ENCODE measurements around the gene SLC24A5. TPM values are rescaled to one million over a fixed set of nuclear protein-coding genes. Genes with fewer than 3 reads are reported as not detected.
A peak's percentile ranks its signal among the peaks of the same experiment; 100 is the strongest.

Gene SLC24A5
- total RNA-seq, 5 donors from 2014 or later (not counting 1 experiment from before 2014, with no cell fraction given), result not detected

- CTCF ChIA-PET, result no interaction called here
- no peak for ATAC-seq (replicated peaks in 1 of 4)
- Histone ChIP-seq H3K4me3 (ENCODE audit: control insufficient read depth in 1 of 2, extremely low read depth in 1 of 2, low read length in 1 of 2) (no peak overlapping the region), H3K36me3 (ENCODE audit: control insufficient read depth in 2 of 2, extremely low read depth in 1 of 2, insufficient read depth in 1 of 2, low read length in 1 of 2) (no peaks in the 10 kb centered on the region), H3K27ac (ENCODE audit: low read length) (no peak overlapping the region), H3K27me3 (replicated peaks in 1 of 2; ENCODE audit: control insufficient read depth in 2 of 2, extremely low read depth in 1 of 2, insufficient read depth in 2 of 2, low read length in 1 of 2) (peaks cover under 1 to 2% of the 10 kb centered on the region in 2 experiments), H3K9me3 (no peaks in the 10 kb centered on the region), H3K4me1 (ENCODE audit: control insufficient read depth in 1 of 2, extremely low read depth in 1 of 2, insufficient read depth in 2 of 2, low read length in 2 of 2) (no peaks in the 10 kb centered on the region)
- no peaks in the 10 kb centered on the region for H3K36me3 Mint-ChIP-seq
- no CpG with 5 or more reads among the region's 3 CpGs for WGBS (ENCODE audit: insufficient coverage)
- H3K4me1 Mint-ChIP-seq, result peaks cover 0 to 3% (median under 1%) of the 10 kb centered on the region in 3 donors
- peaks cover 23 to 38% of the 10 kb centered on the region in 2 donors for H3K27me3 Mint-ChIP-seq
- H3K9me3 Mint-ChIP-seq, result peaks cover 5 to 7% (median 5%) of the 10 kb centered on the region in 3 donors
- POLR2A ChIA-PET, result no interaction called here
- DNase-seq, result no peak
- H3K27ac Mint-ChIP-seq, result no peak overlapping the region
- H3K4me3 Mint-ChIP-seq, result no peak overlapping the region
These were observed 65.5 kb downstream of the SLC24A5 start for GRCh38 chr15:48186271-48186670.

GRCh38 chr15:48190932-48191573 is 70.3 kb downstream of the SLC24A5 start:
- no peak overlapping the region for H3K4me3 Mint-ChIP-seq
- ATAC-seq (replicated peaks in 1 of 4), result no peak
- ChIA-PET CTCF (no interaction called here), POLR2A (no interaction called here)
- peaks cover 0 to 6% (median 4%) of the 10 kb centered on the region in 3 donors for H3K4me1 Mint-ChIP-seq
- Histone ChIP-seq H3K36me3 (ENCODE audit: control insufficient read depth in 2 of 2, extremely low read depth in 1 of 2, insufficient read depth in 1 of 2, low read length in 1 of 2) (no peaks in the 10 kb centered on the region), H3K4me3 (ENCODE audit: control insufficient read depth in 1 of 2, extremely low read depth in 1 of 2, low read length in 1 of 2) (no peak overlapping the region), H3K9me3 (no peaks in the 10 kb centered on the region), H3K27ac (ENCODE audit: low read length) (no peak overlapping the region), H3K4me1 (ENCODE audit: control insufficient read depth in 1 of 2, extremely low read depth in 1 of 2, insufficient read depth in 2 of 2, low read length in 2 of 2) (no peaks in the 10 kb centered on the region), H3K27me3 (replicated peaks in 1 of 2; ENCODE audit: control insufficient read depth in 2 of 2, extremely low read depth in 1 of 2, insufficient read depth in 2 of 2, low read length in 1 of 2) (peaks cover 5 to 8% of the 10 kb centered on the region in 2 experiments)
- whole genome bisulfite sequencing (ENCODE audit: insufficient coverage), result 3% methylated on average over 3 of the region's 15 CpGs
- H3K27ac Mint-ChIP-seq, result no peak overlapping the region
- H3K9me3 Mint-ChIP-seq, result peaks cover 7 to 8% (median 7%) of the 10 kb centered on the region in 3 donors
- H3K27me3 Mint-ChIP-seq, result peaks cover 32 to 37% of the 10 kb centered on the region in 2 donors
- H3K36me3 Mint-ChIP-seq, result no peaks in the 10 kb centered on the region
- peak in 18 of 35 experiments; percentile 2 to 39 (median 16) for DNase-seq

GRCh38 chr15:48191574-48192225 is 70.9 kb downstream of the SLC24A5 start, which contains the start of gene CTXN2:
CTXN2 (plus strand) TSS chr15:48191665; CDS start chr15:48201301, 9,636 bp downstream.
- Mint-ChIP-seq H3K9me3 (peaks cover 7 to 8% (median 7%) of the 10 kb centered on the region in 3 donors), H3K27ac (no peak within 1 kb of the TSS), H3K36me3 (no peaks in the 10 kb centered on the region), H3K4me1 (peaks cover 0 to 6% (median 4%) of the 10 kb centered on the region in 3 donors), H3K4me3 (no peak within 1 kb of the TSS), H3K27me3 (peaks cover 31 to 40% of the 10 kb centered on the region in 2 donors)
- peaks cover 5 to 8% of the 10 kb centered on the region in 2 experiments for H3K27me3 ChIP-seq (replicated peaks in 1 of 2; ENCODE audit: control insufficient read depth in 2 of 2, extremely low read depth in 1 of 2, insufficient read depth in 2 of 2, low read length in 1 of 2)
- WGBS (ENCODE audit: insufficient coverage), result 20% methylated on average over 28 of the region's 31 CpGs
- DNase-seq (no peak), ATAC-seq (replicated peaks in 1 of 4) (no peak)
- POLR2A ChIA-PET, result no interaction called here
- no peaks in the 10 kb centered on the region for H3K4me1 ChIP-seq (ENCODE audit: control insufficient read depth in 1 of 2, extremely low read depth in 1 of 2, insufficient read depth in 2 of 2, low read length in 2 of 2)
- H3K27ac ChIP-seq (ENCODE audit: low read length), result no peak within 1 kb of the TSS
- H3K4me3 ChIP-seq (ENCODE audit: control insufficient read depth in 1 of 2, extremely low read depth in 1 of 2, low read length in 1 of 2), result no peak within 1 kb of the TSS
- CTCF ChIA-PET, result no interaction called here
- no peaks in the 10 kb centered on the region for H3K9me3 ChIP-seq
- H3K36me3 ChIP-seq (ENCODE audit: control insufficient read depth in 2 of 2, extremely low read depth in 1 of 2, insufficient read depth in 1 of 2, low read length in 1 of 2), result no peaks in the 10 kb centered on the region

Other genes starting within 250 kb of the SLC24A5 start
- 10 to 100 TPM; 11.8 to 24.8 (median 15.3) TPM for gene MYEF2, start 57.3 kb downstream of the SLC24A5 start, total RNA-seq
- gene CTXN2, start 70.7 kb downstream of the SLC24A5 start, total RNA-seq, result not detected
- gene SLC12A1, start 85.3 kb downstream of the SLC24A5 start, total RNA-seq, result not detected
- gene DUT, start 210.4 kb downstream of the SLC24A5 start, total RNA-seq, result 100 to 1,000 TPM in 3 of 5 donors, 10 to 100 TPM in 2; 70.8 to 117 (median 112) TPM

Data from T-cell (primary cell).